Activated naive CD8-positive, alpha-beta T cell treated with anti-CD3 and anti-CD28 coated beads, Interleukin-2, amount 50 U/mL, for 16 hours (primary cell): Measurements from ENCODE around the gene CEP72.
"Not testable (repeated sequence)": the region's sequence is repeated elsewhere in the genome, so short reads cannot be mapped to it uniquely, and the experiment has no call there.

ENCODE experiments used
- DNase-seq: peaks from one replicate; pipeline ENCODE4 v3.0.0-alpha.2; 2020; ENCODE audit warnings: low read depth, low spot score

CEP72 gene

GRCh38 chr5:581266-581665, 30.9 kb upstream of the CEP72 start:
- DNase-seq = no peak

DNA sequence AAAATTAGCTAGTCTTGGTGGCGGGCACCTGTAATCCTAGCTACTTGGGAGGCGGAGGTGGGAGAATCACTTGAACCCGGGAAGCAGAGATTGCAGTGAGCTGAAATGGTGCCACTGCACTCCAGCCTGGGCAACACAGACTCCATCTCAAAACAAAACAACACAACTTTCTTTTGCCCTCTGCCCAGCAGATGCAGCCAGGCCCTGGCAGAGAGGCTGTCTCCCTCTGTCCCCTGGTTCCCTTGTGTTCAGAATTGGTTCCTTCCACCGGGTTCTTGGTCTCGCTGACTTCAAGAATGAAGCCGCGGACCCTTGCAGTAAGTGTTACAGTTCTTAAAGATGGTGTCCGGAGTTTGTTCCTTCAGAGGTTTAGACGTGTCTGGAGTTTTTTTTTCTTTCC, 30.2 kb upstream of the CEP72 start:
- DNase-seq = no peak

DNA sequence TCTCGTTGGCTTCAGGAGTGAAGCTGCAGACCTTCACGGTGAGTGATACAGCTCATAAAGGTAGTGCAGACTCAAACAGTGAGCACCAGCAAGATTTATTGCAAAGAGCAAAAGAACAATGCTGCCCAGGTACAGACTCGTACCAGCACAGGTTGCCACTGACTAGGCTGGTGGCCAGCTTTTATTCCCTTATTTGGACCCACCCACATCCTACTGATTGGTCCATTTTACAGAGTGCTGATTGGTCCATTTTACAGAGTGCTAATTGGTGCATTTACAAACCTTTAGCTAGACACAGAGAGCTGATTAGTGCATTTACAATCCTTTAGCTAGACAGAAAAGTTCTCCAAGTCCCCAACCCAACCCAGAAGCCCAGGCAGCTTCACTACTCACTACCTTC, 29.7 kb upstream of the CEP72 start:
- not testable (repeated sequence) for DNase-seq

GRCh38 chr5:582936-583635, 29.1 kb upstream of the CEP72 start:
- no peak for DNase-seq

DNA sequence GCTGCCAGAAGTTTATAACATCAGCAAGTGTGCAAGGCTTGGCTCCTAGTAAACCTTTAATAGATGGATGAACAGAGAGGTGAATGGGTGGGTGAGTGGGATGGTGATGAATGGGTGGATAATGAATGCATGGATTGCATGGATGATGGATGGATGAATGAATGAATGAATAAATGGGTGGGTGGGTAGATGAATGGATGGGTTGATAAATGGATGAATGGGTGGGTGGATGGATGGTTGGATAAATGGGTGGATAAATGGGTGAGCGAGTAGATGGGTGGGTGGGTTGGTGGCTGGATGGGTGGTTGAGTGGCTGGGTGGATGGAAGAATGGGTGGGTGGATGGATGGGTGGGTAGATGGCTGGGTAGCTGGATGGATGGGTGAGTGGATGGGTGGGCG, 28.5 kb upstream of the CEP72 start:
- DNase-seq = no peak

DNA sequence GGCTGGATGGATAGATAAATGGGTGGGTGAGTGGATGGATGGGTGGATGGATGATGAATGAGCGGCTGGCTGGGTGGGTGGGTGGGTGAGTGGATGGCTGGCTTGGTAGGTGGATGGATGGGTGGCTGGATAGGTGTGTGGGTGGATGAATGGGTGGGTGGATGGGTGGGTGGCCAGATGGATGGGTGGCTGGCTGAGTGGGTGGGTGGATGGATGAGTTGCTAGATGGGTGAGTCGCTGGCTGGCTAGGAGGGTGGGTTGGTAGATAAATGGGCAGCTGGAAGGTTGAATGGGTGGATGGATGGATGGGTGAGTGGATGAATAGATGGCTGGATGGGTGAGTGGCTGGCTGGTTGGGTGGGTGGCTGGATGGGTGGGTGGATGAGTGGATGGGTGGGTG, 27.9 kb upstream of the CEP72 start:
- DNase-seq = no peak

DNA sequence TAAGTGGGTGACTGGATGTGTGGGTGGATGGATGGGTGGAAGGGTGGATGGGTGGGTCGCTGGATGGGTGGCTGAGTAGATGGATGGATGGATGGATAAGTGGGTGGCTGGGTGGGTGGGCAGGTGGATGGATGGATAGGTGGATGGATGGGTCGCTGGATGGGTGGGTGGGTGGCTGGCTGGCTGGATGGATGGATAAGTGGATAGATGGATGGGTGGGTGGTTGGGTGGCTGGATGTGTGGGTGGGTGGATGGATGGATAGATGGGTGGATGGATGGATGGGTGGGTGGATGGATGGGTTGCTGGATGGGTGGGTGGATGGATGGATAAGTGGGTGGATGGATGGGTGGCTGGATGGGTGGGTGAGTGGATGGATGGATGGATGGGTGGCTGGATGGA, 27.3 kb upstream of the CEP72 start:
- no peak for DNase-seq

DNA sequence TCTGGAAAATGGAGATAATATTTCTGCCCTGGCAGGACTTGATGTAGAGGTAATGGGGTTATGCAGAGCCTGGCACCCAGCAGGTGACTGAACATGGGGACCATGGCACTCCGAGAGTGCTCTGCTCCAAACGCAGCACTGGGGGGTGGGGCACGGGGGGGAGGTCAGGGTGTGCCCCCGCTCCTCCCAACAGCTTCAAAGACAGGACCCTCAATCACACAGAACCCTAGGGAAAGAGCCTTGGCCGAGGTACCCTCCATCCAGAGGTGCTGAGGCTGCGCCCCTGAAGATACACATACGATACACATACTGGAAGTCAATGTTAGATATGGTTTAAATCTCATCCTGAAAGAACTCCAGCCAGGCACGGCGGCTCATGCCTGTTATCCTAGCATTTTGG, 26.6 kb upstream of the CEP72 start:
- no peak for DNase-seq

DNA sequence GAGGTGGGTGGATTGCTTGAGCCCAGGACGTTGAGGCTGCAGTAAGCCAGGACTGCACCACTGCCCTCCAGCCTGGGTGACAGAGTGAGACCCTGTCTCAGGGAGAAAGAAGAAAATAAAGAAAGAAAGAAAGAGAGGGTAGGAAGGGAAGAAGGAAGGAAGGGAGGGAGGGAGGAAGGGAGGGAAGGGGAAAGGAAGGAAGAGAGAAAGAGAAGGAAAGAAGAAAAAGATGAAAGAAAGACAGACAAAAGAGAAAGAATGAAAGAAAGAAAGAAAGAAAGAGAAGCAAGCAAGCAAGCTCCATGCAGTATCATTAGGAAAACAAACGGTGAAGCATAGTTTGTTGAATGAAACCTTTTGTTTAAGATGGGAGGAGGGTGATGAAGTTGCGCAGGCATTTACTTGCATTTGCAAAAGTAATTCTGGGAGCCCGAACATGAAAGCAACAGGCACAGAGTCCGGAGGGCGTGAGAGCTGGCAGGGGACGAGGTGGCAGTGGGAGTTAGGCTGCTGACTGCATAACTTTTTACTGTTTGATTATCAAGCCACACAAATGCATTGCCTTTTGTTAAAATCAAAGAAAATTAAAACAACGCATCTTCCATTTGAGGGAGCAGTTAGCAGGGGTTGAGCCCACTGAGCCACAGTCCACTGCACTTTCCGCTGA, 26.0 kb upstream of the CEP72 start:
- DNase-seq = no peak

DNA sequence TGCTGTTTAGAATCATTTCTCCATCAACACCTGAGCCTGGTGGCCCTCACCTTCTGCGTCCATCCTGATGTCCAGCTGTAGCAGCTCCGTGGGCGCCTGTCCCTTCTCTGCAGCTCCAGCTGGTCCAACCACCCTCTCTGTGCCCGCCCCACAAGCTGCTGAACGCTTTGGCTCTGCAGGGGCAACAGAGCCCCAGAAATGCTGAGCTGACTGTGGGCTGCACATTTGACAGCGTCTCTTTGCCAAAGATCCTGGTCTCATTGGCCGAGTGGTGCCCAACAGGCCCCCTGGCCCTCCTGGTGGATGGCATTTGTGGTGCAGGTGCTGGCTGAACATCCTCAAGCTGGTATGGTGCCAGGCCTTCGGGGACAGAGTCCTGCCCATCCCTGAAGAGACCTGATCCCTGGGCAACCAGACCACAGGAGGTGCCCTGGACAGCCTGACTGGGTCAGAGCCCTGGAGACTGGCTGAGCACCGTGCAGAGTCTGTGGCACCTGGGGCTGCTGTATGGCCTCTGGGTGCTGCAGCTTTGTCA, 25.3 kb upstream of the CEP72 start:
- DNase-seq = no peak

DNA sequence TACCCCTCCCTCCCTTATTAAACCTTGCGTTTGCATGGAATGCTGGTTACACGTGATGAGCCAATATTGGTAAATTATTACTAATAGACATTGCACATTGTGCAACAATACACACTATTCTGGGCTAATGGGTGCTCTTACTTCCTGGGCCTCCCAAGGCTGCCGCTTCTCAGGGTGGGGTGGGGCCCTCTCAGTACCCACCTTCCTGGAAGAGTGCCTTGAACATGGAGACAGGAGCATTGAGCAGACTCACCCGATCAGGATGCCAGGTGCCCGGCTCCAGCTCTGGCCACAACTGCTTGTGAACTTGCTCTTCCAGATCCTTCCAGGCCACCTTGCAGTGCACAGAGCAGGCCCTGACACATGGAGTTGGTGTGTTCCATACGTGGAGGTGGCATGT, 24.7 kb upstream of the CEP72 start:
- no peak for DNase-seq

DNA sequence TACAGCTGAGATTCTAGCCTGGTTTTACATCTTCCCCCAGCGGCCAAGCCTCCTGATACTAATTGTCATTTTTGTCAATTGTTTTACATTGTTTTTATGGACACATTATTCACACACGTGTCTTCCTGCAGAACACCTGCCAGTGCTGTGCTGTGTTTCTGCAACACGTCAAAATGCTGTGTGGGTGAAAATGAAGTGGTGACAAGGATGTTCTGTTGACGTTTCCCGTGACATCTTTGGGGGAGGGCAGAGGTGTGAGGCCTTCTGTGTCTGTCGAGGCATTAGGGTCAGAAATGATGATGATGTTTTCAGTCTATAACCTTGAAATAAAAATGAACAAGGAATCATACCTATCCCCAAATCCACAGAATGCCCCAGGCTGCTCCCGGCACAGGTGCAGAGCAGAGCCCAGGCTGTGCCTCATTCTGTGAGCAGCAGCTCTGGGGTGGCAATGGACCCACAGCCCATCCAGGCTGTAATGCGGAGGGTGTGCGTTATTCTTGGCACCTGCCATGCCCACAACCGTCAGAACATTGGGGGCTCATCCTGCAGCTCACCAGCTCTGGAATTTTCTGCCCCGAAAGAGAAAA, 23.6 kb upstream of the CEP72 start:
- DNase-seq = no peak

- DNase-seq = no peak
These were observed 23.0 kb upstream of the CEP72 start for GRCh38 chr5:589173-589572.

GRCh38 chr5:589588-589987, 22.6 kb upstream of the CEP72 start:
- DNase-seq = no peak

DNA sequence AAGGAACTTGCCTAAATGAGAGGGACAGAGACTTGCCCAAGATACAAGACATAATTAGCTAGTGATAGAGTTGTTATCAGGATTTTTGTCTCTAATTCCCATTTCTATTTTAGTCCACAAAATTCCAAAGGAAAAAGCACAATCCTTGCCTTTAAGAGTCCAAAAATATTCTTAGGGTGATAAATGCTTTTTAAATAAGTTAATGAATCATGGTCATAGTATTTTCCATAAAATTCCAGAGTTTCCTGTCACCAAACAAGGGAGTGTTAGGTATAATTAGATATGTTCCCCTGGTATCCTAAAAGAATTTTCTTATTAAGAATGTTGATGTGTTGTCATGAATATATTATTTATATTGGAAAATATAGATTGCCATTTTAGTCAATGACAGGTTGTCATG, 21.8 kb upstream of the CEP72 start:
- DNase-seq = no peak

DNA sequence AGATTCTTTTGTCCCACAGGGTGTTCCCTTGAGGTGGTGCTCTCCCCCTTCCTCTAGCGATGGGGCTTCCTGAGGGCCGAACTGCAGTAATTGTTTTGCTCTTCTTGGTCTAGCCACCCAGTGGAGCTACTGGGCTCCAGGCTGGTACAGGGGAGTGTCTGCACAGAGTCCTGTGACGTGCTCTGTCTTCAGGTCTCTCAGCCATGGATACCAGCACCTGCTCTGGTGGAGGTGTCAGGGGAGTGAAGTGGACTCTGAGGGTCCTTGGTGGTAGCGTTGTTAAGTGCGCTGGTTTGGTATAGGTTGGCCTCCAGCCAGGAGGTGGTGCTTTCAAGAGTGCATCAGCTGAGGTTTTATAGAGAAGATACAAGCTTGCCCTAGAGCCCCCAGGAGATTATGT, 20.4 kb upstream of the CEP72 start:
- DNase-seq = no peak

DNA sequence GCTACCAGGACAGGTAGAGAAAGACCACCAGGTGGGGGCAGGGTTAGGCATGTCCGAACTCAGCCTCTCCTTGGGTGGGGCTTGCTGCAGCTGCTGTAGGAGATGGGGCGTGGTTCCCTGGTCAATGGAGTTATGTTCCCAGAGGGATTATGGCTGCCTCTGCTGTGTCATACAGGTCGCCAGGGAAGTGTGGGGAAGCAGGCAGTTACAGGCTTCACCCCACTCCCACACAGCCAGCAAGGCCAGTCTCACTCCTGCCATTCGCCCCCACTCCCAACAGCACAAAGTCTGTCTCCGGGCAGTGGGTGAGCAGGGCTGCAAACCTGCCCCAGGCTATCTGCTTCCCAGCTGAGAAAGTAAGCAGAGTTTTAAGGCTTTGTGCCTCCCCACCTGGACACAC, 20.0 kb upstream of the CEP72 start:
- no peak for DNase-seq

DNA sequence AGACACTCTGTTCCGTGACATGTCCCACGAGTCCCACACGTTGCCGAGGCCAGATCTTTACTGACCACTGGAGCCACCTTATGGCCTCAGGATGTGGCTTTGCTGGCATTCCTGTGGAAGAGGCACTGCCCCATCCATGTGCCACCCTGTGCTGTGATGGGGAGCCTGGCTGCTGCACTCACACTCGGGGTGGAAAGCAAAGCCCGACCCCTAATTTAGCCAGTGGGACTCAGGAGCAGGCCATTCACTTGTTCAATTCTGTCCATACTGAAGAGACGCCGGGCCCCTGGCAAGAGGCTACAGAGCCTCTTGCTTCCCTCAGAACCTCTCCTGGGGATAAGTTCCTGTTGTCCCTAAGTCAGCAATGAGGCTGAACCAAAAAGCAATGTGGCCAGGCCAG, 18.6 kb upstream of the CEP72 start:
- no peak for DNase-seq

DNA sequence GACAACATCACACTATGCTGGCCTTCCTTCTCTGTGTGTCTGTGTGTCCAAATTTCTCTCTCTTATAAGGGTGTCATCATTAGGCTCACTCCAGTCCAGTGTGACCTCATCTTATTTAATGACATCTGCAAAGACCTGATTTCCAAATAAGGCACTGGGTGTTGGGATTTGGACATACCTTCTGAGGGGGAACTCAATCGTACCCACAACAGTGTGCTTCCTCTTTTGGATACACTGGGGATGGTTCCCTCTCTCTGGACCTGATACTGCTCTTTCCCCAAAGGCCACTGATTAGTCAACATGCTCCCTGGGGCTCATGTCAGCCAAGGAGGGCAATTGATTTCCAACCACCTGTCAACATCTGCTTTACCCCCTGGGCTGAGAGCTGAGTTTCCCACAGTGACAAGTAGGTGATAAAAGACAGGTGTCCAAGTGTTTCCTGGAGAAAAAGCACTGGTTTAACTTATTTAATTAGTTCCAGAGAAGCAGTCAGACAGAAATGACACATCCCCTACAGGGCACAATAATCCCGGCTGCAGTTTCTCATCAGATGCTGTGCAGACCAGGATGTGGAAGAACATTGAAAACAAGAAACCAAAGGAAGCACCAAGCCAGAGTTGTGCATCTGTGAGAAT, 17.8 kb upstream of the CEP72 start:
- DNase-seq = no peak

GRCh38 chr5:595285-595875, 16.8 kb upstream of the CEP72 start:
- no peak for DNase-seq

GRCh38 chr5:597871-598563, 14.1 kb upstream of the CEP72 start:
- DNase-seq = no peak

DNA sequence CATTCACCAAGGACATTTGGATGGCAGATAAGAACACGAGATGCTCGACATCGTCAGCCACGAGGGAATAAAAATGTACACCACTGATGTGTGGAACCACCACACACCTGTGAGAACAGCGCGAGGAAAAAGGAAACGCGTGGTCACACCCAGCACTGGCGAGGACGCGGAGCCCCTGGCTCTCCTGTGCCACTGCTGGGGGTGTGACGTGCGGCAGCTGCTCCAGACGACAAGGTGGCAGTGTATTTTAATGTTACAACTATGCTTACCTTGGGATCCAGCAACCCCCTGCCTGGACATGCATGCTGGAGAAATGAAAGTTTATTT, 13.6 kb upstream of the CEP72 start:
- DNase-seq = no peak
